ENCODE measurements around the gene GPR137B.

Gene GPR137B

GRCh38 chr1:236117710-236118109, 24.6 kb upstream of the GPR137B start:
- no peak overlapping the region for H3K4me3 ChIP-seq (ENCODE audit: low read depth, low read length)
- TF ChIP-seq CTCF (IDR thresholded peaks at IDR 0.05; ENCODE audit: insufficient read depth, low read depth, low read length, missing control alignments) = no peak
- no peak for DNase-seq (ENCODE audit: low read depth)

- TF ChIP-seq CTCF (IDR thresholded peaks at IDR 0.05; ENCODE audit: insufficient read depth, low read depth, low read length, missing control alignments) = no peak
- H3K4me3 ChIP-seq (ENCODE audit: low read depth, low read length) = no peak overlapping the region
- no peak for DNase-seq (ENCODE audit: low read depth)
Observed at GRCh38 chr1:236119943-236120484, 22.3 kb upstream of the GPR137B start.

- TF ChIP-seq CTCF (IDR thresholded peaks at IDR 0.05; ENCODE audit: insufficient read depth, low read depth, low read length, missing control alignments) = no peak
- peak; percentile 75 for DNase-seq (ENCODE audit: low read depth)
- H3K4me3 ChIP-seq (ENCODE audit: low read depth, low read length) = peak overlapping the region; percentile 24
Observed at GRCh38 chr1:236120721-236121153, 21.6 kb upstream of the GPR137B start.

- TF ChIP-seq CTCF (IDR thresholded peaks at IDR 0.05; ENCODE audit: insufficient read depth, low read depth, low read length, missing control alignments) = no peak
- peak; percentile 74 for DNase-seq (ENCODE audit: low read depth)
- no peak overlapping the region for H3K4me3 ChIP-seq (ENCODE audit: low read depth, low read length)
Observed at GRCh38 chr1:236122176-236122575, 20.2 kb upstream of the GPR137B start.

- H3K4me3 ChIP-seq (ENCODE audit: low read depth, low read length) = no peak overlapping the region
- no peak for TF ChIP-seq CTCF (IDR thresholded peaks at IDR 0.05; ENCODE audit: insufficient read depth, low read depth, low read length, missing control alignments)
- DNase-seq (ENCODE audit: low read depth) = peak; percentile 31
Observed at GRCh38 chr1:236123563-236123962, 18.8 kb upstream of the GPR137B start.

- peak; percentile 26 for TF ChIP-seq CTCF (IDR thresholded peaks at IDR 0.05; ENCODE audit: insufficient read depth, low read depth, low read length, missing control alignments)
- DNase-seq (ENCODE audit: low read depth) = peak; percentile 61
- H3K4me3 ChIP-seq (ENCODE audit: low read depth, low read length) = no peak overlapping the region
Observed at GRCh38 chr1:236124965-236125364, 17.4 kb upstream of the GPR137B start.

- no peak overlapping the region for H3K4me3 ChIP-seq (ENCODE audit: low read depth, low read length)
- no peak for DNase-seq (ENCODE audit: low read depth)
- no peak for TF ChIP-seq CTCF (IDR thresholded peaks at IDR 0.05; ENCODE audit: insufficient read depth, low read depth, low read length, missing control alignments)
Observed at GRCh38 chr1:236127045-236127444, 15.3 kb upstream of the GPR137B start.
